ENCODE data around the gene CRIP3. TPM values are rescaled to one million over a fixed set of nuclear protein-coding genes. Genes with fewer than 3 reads are reported as not detected.

The CRIP3 gene
- total RNA-seq, 1 experiment from 2014 or later: 16.9 TPM

DNA sequence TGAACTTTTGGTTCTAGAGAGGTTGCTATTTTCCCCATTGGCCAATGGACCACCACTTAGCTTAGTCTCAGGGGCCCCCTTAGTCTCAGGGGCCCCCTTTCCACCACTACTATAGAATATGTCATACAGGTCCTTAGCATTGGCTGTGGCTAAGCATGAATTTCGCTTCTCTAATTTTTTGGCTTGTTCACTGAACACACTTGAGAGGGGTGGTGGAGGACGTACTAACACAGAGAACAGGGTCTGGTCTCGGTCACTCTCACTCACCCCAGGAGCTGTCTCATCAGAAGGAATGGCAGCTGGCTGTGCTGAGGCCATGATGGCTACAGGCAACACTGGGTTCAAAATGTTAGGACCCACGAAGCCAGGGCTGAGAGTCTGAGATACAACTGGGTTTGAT, 30.5 kb upstream of the CRIP3 start:
- no peaks in the 10 kb centered on the region for H3K27me3 ChIP-seq (ENCODE audit: insufficient read depth, low read length)
- no peak overlapping the region for H3K23ac ChIP-seq (ENCODE audit: insufficient read length, low read depth, low read length)
- WGBS (ENCODE audit: extremely low coverage, insufficient read length, low lambda C conversion rate): no CpG with 5 or more reads among the region's 4 CpGs
- no peak overlapping the region for H3K56ac ChIP-seq (ENCODE audit: insufficient read length, low read depth, low read length)
- no peak overlapping the region for H3K4me2 ChIP-seq (ENCODE audit: insufficient read depth, insufficient read length, low read length)
- no peak overlapping the region for H3K18ac ChIP-seq (ENCODE audit: insufficient read length, low read depth, low read length)
- Mint-ChIP-seq H3K4me1 (peaks cover 0 to 7% of the 10 kb centered on the region in 2 experiments; a peak in 2 of 4 replicates), H3K36me3 (ENCODE audit: insufficient read depth in 1 of 3, low read depth in 3 of 3) (peaks cover 4 to 44% (median 31%) of the 10 kb centered on the region in 3 experiments; a peak in 5 of 7 replicates), H3K27ac (no peak overlapping the region), H3K9me3 (no peaks in the 10 kb centered on the region), H3K27me3 (ENCODE audit: low read depth) (no peaks in the 10 kb centered on the region), H3K4me3 (no peak overlapping the region)
- H4K5ac ChIP-seq (ENCODE audit: insufficient read length, low read depth, low read length): no peak overlapping the region
- TF ChIP-seq, protein P1, sequence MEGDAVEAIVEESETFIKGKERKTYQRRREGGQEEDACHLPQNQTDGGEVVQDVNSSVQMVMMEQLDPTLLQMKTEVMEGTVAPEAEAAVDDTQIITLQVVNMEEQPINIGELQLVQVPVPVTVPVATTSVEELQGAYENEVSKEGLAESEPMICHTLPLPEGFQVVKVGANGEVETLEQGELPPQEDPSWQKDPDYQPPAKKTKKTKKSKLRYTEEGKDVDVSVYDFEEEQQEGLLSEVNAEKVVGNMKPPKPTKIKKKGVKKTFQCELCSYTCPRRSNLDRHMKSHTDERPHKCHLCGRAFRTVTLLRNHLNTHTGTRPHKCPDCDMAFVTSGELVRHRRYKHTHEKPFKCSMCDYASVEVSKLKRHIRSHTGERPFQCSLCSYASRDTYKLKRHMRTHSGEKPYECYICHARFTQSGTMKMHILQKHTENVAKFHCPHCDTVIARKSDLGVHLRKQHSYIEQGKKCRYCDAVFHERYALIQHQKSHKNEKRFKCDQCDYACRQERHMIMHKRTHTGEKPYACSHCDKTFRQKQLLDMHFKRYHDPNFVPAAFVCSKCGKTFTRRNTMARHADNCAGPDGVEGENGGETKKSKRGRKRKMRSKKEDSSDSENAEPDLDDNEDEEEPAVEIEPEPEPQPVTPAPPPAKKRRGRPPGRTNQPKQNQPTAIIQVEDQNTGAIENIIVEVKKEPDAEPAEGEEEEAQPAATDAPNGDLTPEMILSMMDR (conservative IDR thresholded peaks at IDR 0.05): no peak
- H2BK12ac ChIP-seq (ENCODE audit: insufficient read length, low read depth, low read length): no peak overlapping the region
- H3K27ac ChIP-seq (ENCODE audit: insufficient read length, low read depth, low read length): no peak overlapping the region
- DNase-seq: no peak
- H3K9ac ChIP-seq (ENCODE audit: extremely low read depth, insufficient read length, low read length): no peak overlapping the region
- no peak overlapping the region for H4K91ac ChIP-seq (ENCODE audit: insufficient read length, low read depth, low read length)
- no peak overlapping the region for H2AFZ ChIP-seq (ENCODE audit: low read length)
- no peaks in the 10 kb centered on the region for H3K23me2 ChIP-seq (ENCODE audit: insufficient read length, low read depth, low read length, poor library complexity, severe bottlenecking)
- H2BK5ac ChIP-seq (ENCODE audit: insufficient read length, low read length): no peak overlapping the region
- no peaks in the 10 kb centered on the region for H3K9me3 ChIP-seq (ENCODE audit: control insufficient read depth, low read depth, low read length)
- no peaks in the 10 kb centered on the region for H3K79me2 ChIP-seq (ENCODE audit: insufficient read depth, low read length)
- no peak overlapping the region for H3K14ac ChIP-seq (ENCODE audit: insufficient read depth, low read length)
- H4K20me1 ChIP-seq (ENCODE audit: control insufficient read depth, insufficient read depth, insufficient read length): no peaks in the 10 kb centered on the region
- no peak overlapping the region for H3K4ac ChIP-seq (ENCODE audit: low read depth, low read length)
- no peak overlapping the region for H2BK20ac ChIP-seq (ENCODE audit: low read depth, low read length, poor library complexity, severe bottlenecking)
- no peak overlapping the region for H2BK120ac ChIP-seq (ENCODE audit: low read depth, low read length, poor library complexity, severe bottlenecking)
- no peaks in the 10 kb centered on the region for H3K4me1 ChIP-seq (ENCODE audit: insufficient read depth, low read length)
- H3T11ph ChIP-seq (ENCODE audit: low read length): no peak overlapping the region
- H2AK5ac ChIP-seq (ENCODE audit: insufficient read length, low read length): no peak overlapping the region
- H4K8ac ChIP-seq (replicated peaks; ENCODE audit: insufficient read length, low read depth, low read length): no peak overlapping the region
- H3K79me1 ChIP-seq (ENCODE audit: insufficient read depth, low read depth, low read length, poor library complexity, severe bottlenecking): no peaks in the 10 kb centered on the region
- no peak overlapping the region for H2BK15ac ChIP-seq (ENCODE audit: low read depth, low read length)

Measured in H9 (cell line).